ENCODE data around the gene ZNF28.
"Not testable (repeated sequence)": the region's sequence is repeated elsewhere in the genome, so short reads cannot be mapped to it uniquely, and the experiment has no call there.

ZNF28 gene

GRCh38 chr19:52821204-52821960, at the start of gene ZNF28:
Gene ZNF28, minus strand, starts transcription at chr19:52821633. Its CDS starts 3,675 bp downstream, at chr19:52817958.
- DNase-seq (ENCODE audit: low spot score), result peak; percentile 54

- DNase-seq (ENCODE audit: low spot score), result not testable (repeated sequence)
These were observed 46.6 kb upstream of the ZNF28 start for GRCh38 chr19:52868031-52868430.

- peak; percentile 28 for DNase-seq (ENCODE audit: low spot score)
These were observed 36.2 kb upstream of the ZNF28 start, which contains the start of gene ZNF468 for GRCh38 chr19:52857378-52858191. Gene ZNF468, minus strand, starts transcription at chr19:52857619. Its CDS starts 3,347 bp downstream, at chr19:52854272.

GRCh38 chr19:52856540-52857377, 35.3 kb upstream of the ZNF28 start:
- not testable (repeated sequence) for DNase-seq (ENCODE audit: low spot score)

- DNase-seq (ENCODE audit: low spot score), result not testable (repeated sequence)
These were observed 25.9 kb upstream of the ZNF28 start for GRCh38 chr19:52847352-52847751.

GRCh38 chr19:52840825-52841465, 19.5 kb upstream of the ZNF28 start:
- not testable (repeated sequence) for DNase-seq (ENCODE audit: low spot score)

GRCh38 chr19:52834289-52834688, 12.9 kb upstream of the ZNF28 start:
- not testable (repeated sequence) for DNase-seq (ENCODE audit: low spot score)

GRCh38 chr19:52833541-52833940, 12.1 kb upstream of the ZNF28 start:
- not testable (repeated sequence) for DNase-seq (ENCODE audit: low spot score)

- DNase-seq (ENCODE audit: low spot score), result not testable (repeated sequence)
These were observed 8.4 kb upstream of the ZNF28 start for GRCh38 chr19:52829866-52830265.

GRCh38 chr19:52825765-52826164, 4.3 kb upstream of the ZNF28 start:
- DNase-seq (ENCODE audit: low spot score), result no peak

GRCh38 chr19:52823676-52824075, 2.2 kb upstream of the ZNF28 start:
- no peak for DNase-seq (ENCODE audit: low spot score)

- not testable (repeated sequence) for DNase-seq (ENCODE audit: low spot score)
These were observed 795 bp downstream of the ZNF28 start for GRCh38 chr19:52820472-52821203.

- no peak for DNase-seq (ENCODE audit: low spot score)
These were observed 11.6 kb downstream of the ZNF28 start for GRCh38 chr19:52809801-52810200.

GRCh38 chr19:52799950-52800640, 21.3 kb downstream of the ZNF28 start:
- DNase-seq (ENCODE audit: low spot score), result not testable (repeated sequence)

GRCh38 chr19:52789440-52789839, 32.0 kb downstream of the ZNF28 start:
- DNase-seq (ENCODE audit: low spot score), result no peak

- peak; percentile 31 for DNase-seq (ENCODE audit: low spot score)
These were observed 34.7 kb downstream of the ZNF28 start, which contains the start of gene ZNF600 for GRCh38 chr19:52786464-52787354. Gene ZNF600, minus strand, starts transcription at chr19:52786791. Its CDS starts 7,903 bp downstream, at chr19:52778888.

GRCh38 chr19:52786078-52786463, 35.4 kb downstream of the ZNF28 start:
- DNase-seq (ENCODE audit: low spot score), result no peak

GRCh38 chr19:52785506-52785905, 35.9 kb downstream of the ZNF28 start:
- no peak for DNase-seq (ENCODE audit: low spot score)

GRCh38 chr19:52782864-52783263, 38.6 kb downstream of the ZNF28 start:
- DNase-seq (ENCODE audit: low spot score), result not testable (repeated sequence)
